ENCODE data around the gene ARL5B.

Gene ARL5B

DNA sequence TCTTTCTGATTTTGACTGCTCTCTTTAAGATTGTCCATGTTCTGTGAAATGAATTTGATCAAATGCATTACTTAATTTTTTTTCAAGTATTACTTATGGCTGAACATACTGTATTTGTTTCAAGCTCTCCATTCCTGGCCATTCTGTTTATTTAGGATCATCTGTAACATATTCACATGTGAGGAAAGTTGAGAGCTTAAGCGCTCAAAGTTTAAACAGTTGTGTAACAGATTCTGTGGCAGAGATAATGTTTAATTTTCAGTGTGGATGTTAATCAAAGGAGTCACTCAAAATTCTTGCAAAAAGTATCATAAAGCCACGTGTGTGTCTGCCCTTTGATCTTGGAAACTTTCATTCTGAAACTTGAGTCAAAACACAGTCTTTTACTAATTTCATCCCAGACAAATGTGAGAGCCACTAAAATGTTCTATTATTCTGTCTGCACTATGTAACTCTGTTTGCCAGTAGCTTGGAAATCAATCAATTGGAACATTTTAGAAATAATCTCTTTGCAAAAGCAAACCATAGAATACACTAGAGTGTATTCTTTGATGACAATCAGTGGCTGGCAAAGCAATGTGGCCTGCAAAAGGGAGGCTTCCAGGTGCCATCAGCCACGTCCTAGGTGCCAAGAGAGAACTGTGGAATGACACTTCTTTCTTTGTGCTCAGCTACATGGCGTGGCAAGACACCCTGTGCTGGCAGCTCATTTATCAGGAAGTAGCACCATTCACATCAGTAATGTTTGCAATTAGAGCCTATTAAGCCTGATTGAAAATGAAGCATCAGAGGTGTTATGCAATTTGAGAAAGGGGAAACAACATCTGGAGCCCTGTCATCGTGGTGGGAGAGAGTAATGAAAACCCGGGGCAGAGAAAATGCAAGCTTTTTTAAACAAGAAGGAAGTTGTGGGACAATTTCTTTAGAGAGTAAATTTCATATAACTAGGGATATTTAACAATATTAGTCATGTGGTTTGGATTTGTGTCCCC is 40.9 kb downstream of the ARL5B start:
- DNase-seq (ENCODE audit: extremely low read depth in 1 of 2, low read depth in 1 of 2): no peak

DNA sequence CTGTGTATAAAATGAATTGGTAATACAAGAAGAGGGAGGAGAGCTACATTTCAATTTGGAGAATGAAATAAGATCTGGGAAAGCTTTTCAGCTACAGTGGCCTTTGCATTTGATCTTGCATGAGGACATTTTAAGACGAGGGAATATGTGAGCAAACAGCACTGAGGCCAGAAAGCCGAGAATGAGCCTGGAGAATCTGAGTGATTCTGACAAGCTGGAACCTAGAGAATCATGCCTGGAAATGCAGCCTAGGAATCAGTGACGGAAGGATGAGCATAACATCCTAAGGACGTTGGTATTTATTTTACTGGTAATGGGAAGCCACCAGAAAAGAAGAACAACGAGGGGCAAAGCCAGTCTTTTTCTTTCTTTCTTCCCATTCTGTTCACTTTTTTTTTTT is 44.3 kb downstream of the ARL5B start:
- DNase-seq (ENCODE audit: extremely low read depth in 1 of 2, low read depth in 1 of 2): no peak

DNA sequence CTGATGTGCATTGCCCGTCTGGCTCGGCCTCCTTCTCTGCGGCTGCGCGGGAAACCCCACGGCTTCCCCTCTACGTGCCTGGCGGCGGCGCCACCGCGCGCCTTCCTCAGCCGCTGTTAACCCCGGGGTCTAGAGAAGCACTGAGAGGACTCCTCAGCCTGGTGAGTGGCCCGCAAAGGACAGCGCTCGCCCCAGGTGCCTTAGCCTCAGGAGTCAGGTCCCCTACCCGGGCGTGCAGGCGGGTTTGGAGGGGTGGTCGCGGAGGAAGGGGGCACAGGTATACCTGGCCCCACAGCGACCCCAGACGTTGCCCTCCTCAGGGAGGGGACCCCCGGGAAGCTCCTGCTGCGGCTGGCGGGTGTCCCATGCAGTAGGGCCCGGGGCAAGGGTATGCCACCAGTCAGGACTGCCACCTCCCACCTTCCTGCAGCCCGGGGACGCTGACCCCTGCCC is 51.0 kb downstream of the ARL5B start:
- DNase-seq (ENCODE audit: extremely low read depth in 1 of 2, low read depth in 1 of 2): no peak

DNA sequence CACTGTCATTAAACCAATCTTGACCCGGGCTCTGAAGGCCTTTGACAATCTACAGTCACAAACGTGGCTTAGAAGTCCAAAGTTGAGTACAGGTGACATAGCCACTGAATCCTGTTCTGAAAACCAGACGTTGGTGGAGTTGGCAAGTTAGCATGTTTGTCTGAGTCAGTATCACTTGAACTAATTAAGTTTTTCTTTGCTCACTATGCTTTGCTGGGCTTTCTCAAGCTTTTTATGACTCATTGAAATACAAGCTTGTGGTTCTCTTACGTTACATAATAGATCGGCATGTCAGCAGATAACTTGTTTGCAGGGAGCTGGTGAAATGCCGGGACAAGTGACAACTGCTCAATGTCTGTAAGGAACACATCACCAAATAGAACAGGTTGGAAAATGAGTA is 53.8 kb downstream of the ARL5B start:
- no peak for DNase-seq (ENCODE audit: extremely low read depth in 1 of 2, low read depth in 1 of 2)

DNA sequence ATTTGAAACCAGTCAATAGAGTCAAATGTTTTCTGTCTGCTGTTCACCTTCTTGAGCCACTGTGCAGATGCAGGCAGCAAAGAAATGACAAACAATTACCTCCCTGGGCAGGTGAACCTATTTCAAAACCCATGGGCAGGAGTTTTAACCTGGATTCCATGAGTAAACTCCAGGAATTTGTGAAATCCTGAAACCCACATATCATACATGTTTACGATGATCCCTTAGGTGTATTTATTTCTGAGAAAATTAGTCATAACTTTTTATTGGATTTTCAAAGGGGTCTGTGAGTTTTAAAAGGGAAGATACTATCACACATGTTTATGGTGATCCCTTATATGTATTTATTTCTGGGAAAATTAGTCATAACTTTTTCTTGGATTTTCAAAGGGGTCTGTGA is 59.8 kb downstream of the ARL5B start:
- DNase-seq (ENCODE audit: extremely low read depth in 1 of 2, low read depth in 1 of 2): no peak

DNA sequence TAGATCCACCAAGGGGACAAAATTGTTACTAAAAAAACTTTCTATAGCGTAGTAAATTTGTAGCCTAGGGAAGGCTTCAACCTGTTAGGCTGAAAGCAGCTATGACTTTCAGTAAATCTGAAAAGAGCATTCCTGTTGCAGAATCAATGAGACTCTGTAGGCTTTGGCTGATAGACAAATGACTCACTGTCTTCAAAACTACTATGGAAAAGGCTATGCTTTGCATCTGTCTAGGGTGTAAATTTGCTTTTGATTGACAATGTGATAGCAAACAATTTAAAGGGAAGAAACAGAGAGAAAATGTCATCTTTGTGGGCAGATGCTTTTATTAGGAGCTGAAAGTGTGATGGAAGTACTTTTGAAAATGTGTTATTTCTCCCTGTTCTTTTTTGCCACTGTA is 60.6 kb downstream of the ARL5B start:
- no peak for DNase-seq (ENCODE audit: extremely low read depth in 1 of 2, low read depth in 1 of 2)

DNA sequence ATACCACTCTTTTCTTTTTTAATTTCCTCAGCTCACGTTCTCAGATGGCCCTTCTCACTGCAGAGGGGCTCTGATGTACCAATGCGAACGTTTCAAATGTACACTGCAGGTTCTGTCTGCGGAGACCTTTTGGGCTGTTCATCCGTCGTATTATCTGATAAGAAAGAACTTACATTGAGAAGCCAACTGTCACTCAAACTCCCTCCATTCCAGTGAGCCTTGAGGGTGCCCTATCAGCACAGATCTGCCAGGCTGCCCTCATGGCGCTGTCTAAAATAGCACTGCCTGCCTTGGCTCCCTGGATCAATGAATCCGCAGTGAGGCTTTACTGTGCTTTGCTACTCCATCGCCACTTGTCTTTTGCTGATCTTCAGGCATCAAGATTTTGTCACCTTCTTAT is 61.8 kb downstream of the ARL5B start:
- DNase-seq (ENCODE audit: extremely low read depth in 1 of 2, low read depth in 1 of 2): no peak

DNA sequence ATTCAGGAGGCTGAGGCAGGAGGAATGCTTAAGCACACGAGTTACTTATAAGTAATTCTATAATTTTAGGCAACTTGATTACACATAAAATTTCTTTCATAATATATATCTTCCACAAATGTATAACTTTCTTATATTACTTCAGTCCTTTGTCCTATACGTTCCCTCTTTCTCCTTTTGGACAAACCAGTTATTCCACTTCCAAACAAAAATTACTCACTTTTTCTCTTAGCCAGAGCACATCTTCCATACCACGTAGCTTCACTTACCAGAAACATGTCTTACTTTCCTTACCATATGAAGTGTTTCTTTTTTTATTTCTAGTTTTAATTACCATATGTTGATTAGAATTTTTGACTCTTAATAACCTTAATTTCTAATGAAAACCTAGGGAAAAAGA is 64.6 kb downstream of the ARL5B start:
- no peak for DNase-seq (ENCODE audit: extremely low read depth in 1 of 2, low read depth in 1 of 2)
